Activated naive CD4-positive, alpha-beta T cell treated with anti-CD3 and anti-CD28 coated beads, Interleukin-2, amount 50 U/mL, for 16 hours (primary cell): ENCODE results near the gene VIL1.

ENCODE experiments used
- DNase-seq: peaks from one replicate; pipeline ENCODE4 v3.0.0-alpha.2; 2020

The VIL1 gene

DNA sequence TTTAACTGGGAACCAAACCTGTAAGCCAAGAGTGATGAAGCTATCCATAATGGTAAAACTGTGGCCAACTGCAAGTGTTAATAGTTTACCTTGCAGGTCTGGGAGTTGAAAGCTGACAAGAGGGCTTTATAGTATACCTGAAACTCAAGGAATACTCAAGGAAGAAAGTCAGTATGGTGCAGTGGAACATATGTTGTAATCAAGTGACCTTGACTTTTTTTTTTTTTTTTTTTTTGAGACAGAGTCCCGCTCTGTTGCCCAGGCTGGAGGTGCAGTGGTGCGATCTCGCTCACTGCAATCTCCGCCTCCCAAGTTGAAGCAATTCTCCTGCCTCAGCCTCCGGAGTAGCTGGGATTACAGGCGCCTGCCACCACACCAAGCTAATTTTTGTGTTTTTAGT, 27.6 kb downstream of the VIL1 start:
- DNase-seq, result no peak

DNA sequence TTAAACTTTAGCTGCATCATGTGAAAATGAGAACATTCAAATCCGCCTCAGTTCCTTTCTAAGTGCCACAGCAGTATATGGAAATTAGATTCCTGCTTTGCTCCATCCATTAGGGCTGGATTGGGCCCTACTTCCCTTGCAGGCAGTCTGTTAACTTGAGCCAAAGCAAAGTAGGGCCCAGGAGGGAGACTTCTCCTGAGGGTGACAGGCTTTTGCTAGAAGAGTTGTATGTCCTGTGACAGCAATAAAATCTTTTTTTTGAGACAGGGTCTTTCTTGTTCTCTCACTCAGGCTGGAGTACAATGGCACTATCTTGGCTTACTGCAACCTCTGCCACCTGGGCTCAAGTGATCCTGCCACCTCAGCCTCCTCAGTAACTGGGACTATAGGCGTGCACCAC, 28.1 kb downstream of the VIL1 start:
- DNase-seq, result no peak

GRCh38 chr2:218448934-218449333, 30.0 kb downstream of the VIL1 start:
- DNase-seq, result no peak

DNA sequence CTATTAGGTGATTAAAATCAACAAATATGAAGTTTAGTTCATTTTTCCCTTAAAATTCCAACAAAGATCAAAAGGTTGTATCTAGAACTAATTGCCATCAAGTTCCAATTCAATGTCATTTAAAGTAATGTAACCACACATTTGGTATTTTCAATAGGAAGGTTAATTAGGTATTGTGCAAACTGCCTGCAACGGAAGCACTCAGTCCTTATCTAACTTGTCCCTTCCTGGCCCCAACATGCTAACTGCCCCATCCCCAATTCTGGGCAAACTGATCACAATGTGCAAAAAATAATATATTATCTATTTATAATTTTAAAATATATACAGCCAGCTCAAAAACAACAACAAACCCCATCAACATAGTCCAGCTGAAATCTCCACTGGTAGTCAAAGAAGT, 33.2 kb downstream of the VIL1 start:
- no peak for DNase-seq

- no peak for DNase-seq
Observed at GRCh38 chr2:218456849-218457248, 37.9 kb downstream of the VIL1 start.

GRCh38 chr2:218458598-218458997, 39.7 kb downstream of the VIL1 start:
- no peak for DNase-seq

- DNase-seq, result no peak
Observed at GRCh38 chr2:218465987-218466633, 47.2 kb downstream of the VIL1 start.

GRCh38 chr2:218470448-218470847, 51.5 kb downstream of the VIL1 start:
- no peak for DNase-seq

DNA sequence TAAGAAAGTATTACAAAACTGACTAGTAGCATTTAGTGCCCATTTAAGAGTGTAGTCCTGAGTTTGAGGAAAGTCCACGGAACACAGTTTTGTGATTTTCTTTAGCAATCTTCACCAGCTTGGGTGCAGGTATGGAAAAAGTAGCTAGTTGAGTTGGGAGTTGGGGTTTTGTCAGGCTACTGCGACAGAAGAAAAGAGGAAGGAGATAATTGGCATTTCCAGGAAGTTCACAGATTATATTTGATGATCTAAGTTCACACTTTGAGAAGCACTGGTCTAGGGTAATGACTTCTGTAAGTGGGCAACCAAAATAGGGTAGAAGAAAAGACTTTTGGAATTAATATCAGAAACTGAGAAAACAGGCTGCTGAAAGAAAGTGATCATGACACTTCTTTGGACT, 52.1 kb downstream of the VIL1 start:
- DNase-seq, result no peak

DNA sequence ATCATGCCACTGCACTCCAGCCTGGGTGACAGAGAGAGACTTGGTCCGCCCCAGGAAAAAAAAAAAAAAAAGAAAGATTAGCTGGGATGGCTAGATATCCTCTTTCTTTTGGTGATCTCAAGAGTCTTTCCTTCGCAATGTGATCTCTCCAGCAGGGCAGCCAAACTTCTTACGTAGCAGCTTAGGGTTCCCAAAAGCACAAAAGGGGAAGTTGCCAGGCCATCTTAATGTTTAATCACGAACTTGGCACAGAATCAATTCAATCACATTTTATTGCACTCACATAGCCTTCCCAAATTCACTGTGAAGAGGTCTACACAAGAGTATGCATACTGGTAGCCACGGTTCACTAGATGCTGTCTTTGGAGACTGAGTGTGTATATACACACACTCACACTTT, 53.1 kb downstream of the VIL1 start:
- DNase-seq, result no peak

- no peak for DNase-seq
Observed at GRCh38 chr2:218472988-218473387, 54.1 kb downstream of the VIL1 start.

DNA sequence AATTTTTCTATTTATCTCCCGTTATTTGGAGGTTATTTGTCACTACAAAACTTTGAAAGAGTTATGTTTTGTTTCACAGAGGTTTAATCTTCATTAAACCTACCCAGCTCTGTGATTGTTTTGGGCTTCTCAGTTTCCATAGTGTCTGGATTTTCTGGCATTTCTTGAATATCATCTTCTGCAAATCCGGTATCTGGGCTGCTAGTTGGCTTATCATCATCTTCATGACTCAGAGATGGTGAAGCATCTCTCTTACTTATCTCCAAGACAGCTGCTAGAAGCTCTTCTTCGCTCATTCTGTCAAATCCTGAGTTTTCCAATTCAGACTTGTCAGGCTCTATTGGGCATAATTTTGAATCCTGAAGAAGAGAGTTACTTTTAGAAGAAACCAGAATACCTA, 55.6 kb downstream of the VIL1 start:
- DNase-seq, result no peak

- no peak for DNase-seq
Observed at GRCh38 chr2:218476676-218477075, 57.8 kb downstream of the VIL1 start.

DNA sequence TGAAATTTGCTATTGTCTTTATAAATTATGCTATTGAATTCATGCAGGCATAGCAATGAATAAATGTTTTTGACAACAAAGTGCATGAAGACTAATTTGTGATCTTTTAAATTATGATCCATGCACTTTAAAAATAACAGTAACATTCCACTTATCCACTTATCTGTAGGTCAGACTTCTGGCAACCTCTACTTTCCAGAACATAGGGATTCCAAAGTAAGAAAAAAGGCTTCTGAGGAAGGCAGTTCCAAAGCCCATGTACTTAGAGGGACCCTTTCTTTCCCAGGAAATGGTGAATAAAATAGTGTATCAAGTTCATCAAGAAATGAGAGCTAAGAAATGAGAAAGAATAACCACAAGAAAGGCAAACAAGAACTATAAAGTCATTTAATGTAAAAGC, 58.3 kb downstream of the VIL1 start:
- DNase-seq, result no peak

- DNase-seq, result no peak
Observed at GRCh38 chr2:218478544-218478943, 59.6 kb downstream of the VIL1 start.

DNA sequence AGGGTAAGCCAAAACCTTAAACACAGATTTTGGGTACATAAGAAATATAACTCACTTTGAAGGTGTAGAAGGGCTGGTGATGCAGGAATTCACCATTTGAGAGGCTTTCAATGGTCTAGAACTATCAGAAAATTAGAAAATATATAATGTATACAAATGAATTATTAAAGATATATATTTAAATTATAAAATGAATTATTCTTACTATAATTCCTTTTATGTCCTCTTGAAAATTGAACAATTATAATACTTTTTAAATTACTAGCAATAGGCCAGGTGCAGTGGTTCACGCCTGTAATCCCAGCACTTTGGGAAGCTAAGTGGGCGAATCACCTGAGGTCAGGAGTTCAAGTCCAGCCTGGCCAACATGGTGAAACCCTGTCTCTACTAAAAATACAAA, 60.7 kb downstream of the VIL1 start:
- no peak for DNase-seq

DNA sequence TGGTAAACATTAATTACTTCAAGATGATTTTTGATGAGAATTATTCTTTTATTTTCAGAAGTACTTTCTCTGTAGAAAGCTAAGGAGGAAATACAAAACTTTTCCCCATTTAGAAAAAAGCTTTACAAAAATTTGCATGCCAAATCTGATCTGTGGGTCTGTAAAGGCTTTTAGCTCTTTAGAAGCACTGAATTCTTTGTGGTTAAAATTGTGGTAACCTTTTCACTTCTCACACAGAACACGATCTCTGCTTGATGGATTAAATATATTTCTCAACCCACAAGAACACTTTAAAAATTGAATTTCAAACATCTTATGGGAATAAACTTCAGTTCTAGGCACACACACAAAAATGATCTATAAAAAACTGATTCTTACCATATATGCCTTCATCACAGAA, 63.7 kb downstream of the VIL1 start:
- DNase-seq, result no peak

DNA sequence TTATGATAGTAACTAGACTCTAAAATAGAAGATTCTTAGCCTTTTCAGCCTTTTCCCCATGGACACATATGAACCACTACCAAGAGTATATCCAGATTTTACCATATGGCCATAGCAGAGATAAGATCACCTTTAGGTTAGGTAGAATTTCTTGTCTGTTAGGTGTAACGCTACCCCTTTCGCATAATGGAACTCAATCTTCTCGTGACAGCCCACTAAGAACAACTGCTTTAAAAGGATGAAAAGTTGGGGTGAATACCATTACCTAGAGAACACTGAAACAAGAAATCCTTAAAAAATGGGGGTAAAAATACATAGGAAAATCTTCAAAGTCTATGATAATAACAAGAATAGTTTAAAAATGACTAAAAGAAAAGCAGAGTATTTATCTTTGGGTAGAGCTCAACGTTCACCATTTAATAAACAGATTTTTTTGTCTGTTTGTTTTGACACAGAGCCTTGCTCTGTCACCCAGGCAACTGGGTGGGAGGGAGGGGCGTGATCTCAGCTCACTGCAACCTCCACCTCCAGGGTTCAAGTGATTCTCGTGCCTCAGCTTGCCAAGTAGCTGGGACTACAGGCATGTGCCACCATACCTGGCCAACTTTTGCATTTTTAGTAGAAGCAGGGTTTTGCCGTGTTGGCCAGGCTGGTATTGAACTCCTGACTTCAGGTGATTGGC, 67.2 kb downstream of the VIL1 start:
- DNase-seq, result no peak

- no peak for DNase-seq
Observed at GRCh38 chr2:218500501-218501060, 81.7 kb downstream of the VIL1 start.

- no peak for DNase-seq
Observed at GRCh38 chr2:218501665-218502064, 82.7 kb downstream of the VIL1 start.
